SU-DHL-6 (cell line): ENCODE measurements around the gene PDCD1.

Source experiments
- H2AFZ ChIP-seq: fragments of 200-600 bp; sonication (generic); 2 replicates; pipeline ENCODE4 v1.6.1; 2014; ENCODE audit warnings: low read depth, mild to moderate bottlenecking, moderate library complexity, mixed read lengths, antibody characterized with exemption, low read length; ENCODE audit not compliant: severe bottlenecking
- H3F3A ChIP-seq: fragments of 200-600 bp; shearing (Covaris generic); 2 replicates; pipeline ENCODE4 v1.6.0; 2016; ENCODE audit warnings: antibody characterized with exemption, mild to moderate bottlenecking; ENCODE audit not compliant: insufficient read depth
- H3K27ac ChIP-seq: fragments of 200-600 bp; sonication (generic); 2 replicates; pipeline ENCODE4 v1.5.1; 2016; ENCODE audit warnings: low read depth, mild to moderate bottlenecking, low read length, moderate library complexity, mixed read lengths
- H3K27me3 ChIP-seq: fragments of 200-600 bp; sonication (generic), shearing (Covaris generic); 2 replicates; pipeline ENCODE4 v1.6.0; 2014; ENCODE audit warnings: mild to moderate bottlenecking, low read length
- H3K36me3 ChIP-seq: fragments of 200-600 bp; sonication (generic); 2 replicates; pipeline ENCODE4 v1.6.1; 2014; ENCODE audit warnings: mild to moderate bottlenecking, low read length, mixed read lengths
- H3K4me2 ChIP-seq: fragments of 300-600, 200-600 bp; shearing (Covaris generic), sonication (generic); 2 replicates; pipeline ENCODE4 v1.6.0; 2014; ENCODE audit warnings: low read length, low read depth, mild to moderate bottlenecking; ENCODE audit not compliant: poor library complexity, severe bottlenecking
- H3K4me3 ChIP-seq: fragments of 200-600 bp; sonication (generic); 2 replicates; pipeline ENCODE4 v1.5.1; 2014; ENCODE audit warnings: antibody characterized with exemption, low read length, mild to moderate bottlenecking, mixed read lengths; ENCODE audit not compliant: insufficient read depth, poor library complexity, severe bottlenecking
- H3K79me2 ChIP-seq: fragments of 200-600 bp; sonication (generic); 2 replicates; pipeline ENCODE4 v1.6.1; 2014; ENCODE audit warnings: mild to moderate bottlenecking, low read length, moderate library complexity; ENCODE audit not compliant: insufficient read depth
- H3K9ac ChIP-seq: fragments of 200-600 bp; sonication (generic); 2 replicates; pipeline ENCODE4 v1.7.0; 2014; ENCODE audit warnings: mild to moderate bottlenecking, low read length
- H3K9me2 ChIP-seq: fragments of 200-600 bp; sonication (generic); replicated peaks from 2 replicates; pipeline ENCODE4 v1.6.1; 2014; ENCODE audit warnings: low read length; ENCODE audit not compliant: insufficient read depth
- H3K9me3 ChIP-seq: fragments of 200-600 bp; sonication (generic); 2 replicates; pipeline ENCODE4 v1.6.1; 2014; ENCODE audit warnings: low read length, mixed read lengths; ENCODE audit not compliant: insufficient read depth
- H4K20me1 ChIP-seq: fragments of 200-600 bp; sonication (generic); 2 replicates; pipeline ENCODE4 v1.6.1; 2014; ENCODE audit warnings: low read depth, mild to moderate bottlenecking, antibody characterized with exemption, low read length, moderate library complexity, mixed read lengths
- CTCF ChIP-seq: fragments of 200-600 bp; sonication (generic); IDR thresholded peaks from one replicate; pipeline ENCODE4 v1.5.1; 2017; ENCODE audit warnings: antibody characterized with exemption, mild to moderate bottlenecking, low read length, moderate library complexity; ENCODE audit not compliant: insufficient read depth, poor library complexity, severe bottlenecking
- EZH2phosphoT487 ChIP-seq: fragments of 200-600 bp; sonication (generic), shearing (Covaris generic); conservative IDR thresholded peaks from 2 replicates; pipeline ENCODE4 v1.6.1; 2018; ENCODE audit warnings: mild to moderate bottlenecking, antibody characterized with exemption, low read length, moderate library complexity, mixed read lengths

Gene PDCD1

GRCh38 chr2:241853651-241854341 is 4.9 kb downstream of the PDCD1 start:
- H2AFZ ChIP-seq = no peak overlapping the region
- no peaks in the 10 kb centered on the region for H4K20me1 ChIP-seq
- H3K79me2 ChIP-seq = no peaks in the 10 kb centered on the region
- H3K36me3 ChIP-seq = no peaks in the 10 kb centered on the region
- no peak overlapping the region for H3K27ac ChIP-seq
- no peaks in the 10 kb centered on the region for H3K27me3 ChIP-seq
- no peak overlapping the region for H3K9ac ChIP-seq
- H3K9me2 ChIP-seq = no peaks in the 10 kb centered on the region
- no peak overlapping the region for H3K4me2 ChIP-seq
- H3K9me3 ChIP-seq = no peaks in the 10 kb centered on the region
- no peak for TF ChIP-seq EZH2phosphoT487
- TF ChIP-seq CTCF = no peak
- no peaks in the 10 kb centered on the region for H3F3A ChIP-seq
- H3K4me3 ChIP-seq = no peak overlapping the region

DNA sequence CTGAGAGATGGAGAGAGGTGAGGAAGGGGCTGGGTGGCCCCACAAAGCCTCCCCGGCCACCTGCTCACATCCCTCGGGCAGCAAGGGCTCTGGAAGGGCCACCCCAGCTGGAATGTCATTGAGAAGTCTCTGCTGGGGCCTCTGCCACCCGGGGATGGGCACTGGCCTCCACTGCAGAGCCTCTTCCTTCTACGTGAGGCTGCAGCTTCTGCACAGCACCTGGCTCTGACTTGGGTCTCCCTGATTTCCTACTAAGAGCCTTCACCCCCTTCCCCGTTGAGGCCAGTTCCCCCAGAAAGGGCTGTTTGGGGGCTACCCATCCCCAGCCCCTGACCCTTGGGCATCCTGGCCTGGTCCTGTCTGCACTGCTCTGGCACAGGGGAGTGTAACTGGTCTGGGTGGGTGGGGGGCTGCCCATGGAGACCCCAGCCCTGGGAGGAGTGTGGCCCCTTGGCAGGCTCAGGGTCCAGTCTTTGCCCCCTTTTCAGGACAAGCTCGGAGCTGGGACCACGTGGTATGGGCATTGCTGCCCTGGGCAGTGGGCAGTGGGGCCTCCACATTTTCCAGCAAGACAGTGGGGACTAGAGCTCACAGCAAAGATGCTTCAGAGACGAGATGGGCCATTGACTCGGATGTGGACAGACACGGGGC is 5.6 kb downstream of the PDCD1 start:
- H3K36me3 ChIP-seq = no peaks in the 10 kb centered on the region
- TF ChIP-seq CTCF (no peak), EZH2phosphoT487 (no peak)
- H3K4me3 ChIP-seq = no peak overlapping the region
- no peak overlapping the region for H3K27ac ChIP-seq
- no peak overlapping the region for H2AFZ ChIP-seq
- no peaks in the 10 kb centered on the region for H3K9me3 ChIP-seq
- no peaks in the 10 kb centered on the region for H3K27me3 ChIP-seq
- H4K20me1 ChIP-seq = no peaks in the 10 kb centered on the region
- no peak overlapping the region for H3K4me2 ChIP-seq
- no peaks in the 10 kb centered on the region for H3K79me2 ChIP-seq
- no peaks in the 10 kb centered on the region for H3F3A ChIP-seq
- no peaks in the 10 kb centered on the region for H3K9me2 ChIP-seq
- H3K9ac ChIP-seq = no peak overlapping the region

- Histone ChIP-seq H3K27me3 (no peaks in the 10 kb centered on the region), H3K9me3 (no peaks in the 10 kb centered on the region), H3K36me3 (no peaks in the 10 kb centered on the region), H3K9me2 (no peaks in the 10 kb centered on the region), H3K27ac (no peak overlapping the region), H3F3A (no peaks in the 10 kb centered on the region), H3K79me2 (no peaks in the 10 kb centered on the region), H3K4me2 (no peak overlapping the region), H4K20me1 (no peaks in the 10 kb centered on the region), H3K4me3 (no peak overlapping the region), H3K9ac (no peak overlapping the region), H2AFZ (no peak overlapping the region)
- no peak for TF ChIP-seq EZH2phosphoT487
- TF ChIP-seq CTCF = no peak
Observed at GRCh38 chr2:241852116-241852980, 6.3 kb downstream of the PDCD1 start.
